Thyroid gland (tissue), 4 donors: ENCODE data around the gene RTL9. TPM values are rescaled to one million over a fixed set of nuclear protein-coding genes. Genes with fewer than 3 reads are reported as not detected.

Experiments used
- DNase-seq, 2 donors: peaks; one replicate each; pipeline ENCODE4 v3.0.0-alpha.2; 2019
- H3K27ac ChIP-seq, 3 donors: fragments of 200-600 bp; sonication (generic); 1 replicate in 2 of 3; 2 replicates in 1 of 3; pipeline ENCODE4 v1.5.1; 2016 to 2019; ENCODE audit warnings: mild to moderate bottlenecking in 1 of 3, moderate library complexity in 1 of 3
- H3K27me3 ChIP-seq: fragments of 200-600 bp; sonication (generic); one replicate; pipeline ENCODE4 v1.5.1; 2019
- H3K36me3 ChIP-seq, 2 donors: fragments of 200-600 bp; sonication (generic); one replicate each; pipeline ENCODE4 v1.5.1; 2016 to 2019
- H3K4me1 ChIP-seq, 2 donors: fragments of 200-600 bp; sonication (generic); one replicate each; pipeline ENCODE4 v1.5.1; 2017 to 2019
- H3K4me3 ChIP-seq, 3 donors: fragments of 200-600 bp; sonication (generic); replicated peaks in 1 of 3; 1 replicate in 2 of 3; 2 replicates in 1 of 3; pipeline ENCODE4 v1.5.1; 2016; ENCODE audit warnings: mild to moderate bottlenecking in 1 of 3
- H3K9me3 ChIP-seq: fragments of 200-600 bp; sonication (generic); one replicate; pipeline ENCODE4 v1.5.1; 2017
- POLR2A ChIP-seq, 2 donors: fragments of 450-650 bp; IDR thresholded peaks; one replicate each; pipeline ENCODE4 v1.6.1; 2017; ENCODE audit warnings: antibody characterized with exemption in 2 of 2, mild to moderate bottlenecking in 2 of 2, moderate library complexity in 1 of 2
- WGBS, 2 donors: methylation state at CpG; one replicate each; pipeline ENCODE4 v1.1.5; 2017; 5-methylcytosine and 5-hydroxymethylcytosine counted together
- intact Hi-C: fragments of 100-400 bp; cut with DNase I; formaldehyde crosslinking; loops from one replicate; pipeline ENCODE4 v1.15.1; 2023
- total RNA-seq, 4 donors: library from RNA; depleted of rRNA; stranded (reverse); fragments of >200 nt; gene quantifications; one replicate each; pipeline ENCODE4 v1.2.3, GENCODE V29; 2016
- TF ChIP-seq, protein P1 (sequence below), 6 experiments: fragments of 200-600 bp in 3 of 6; fragments of 450-650 bp in 3 of 6; sonication (generic) in 3 of 6; IDR thresholded peaks; one replicate each; pipeline ENCODE4 v1.5.1; 2016 to 2019; ENCODE audit warnings: antibody characterized with exemption in 6 of 6, mild to moderate bottlenecking in 2 of 6, inconsistent platforms in 1 of 6, moderate library complexity in 1 of 6

Gene RTL9
- total RNA-seq, result 1 to 10 TPM in 1 of 4 donors, under 1 TPM in 3; 0.40 to 1.1 (median 0.56) TPM

DNA sequence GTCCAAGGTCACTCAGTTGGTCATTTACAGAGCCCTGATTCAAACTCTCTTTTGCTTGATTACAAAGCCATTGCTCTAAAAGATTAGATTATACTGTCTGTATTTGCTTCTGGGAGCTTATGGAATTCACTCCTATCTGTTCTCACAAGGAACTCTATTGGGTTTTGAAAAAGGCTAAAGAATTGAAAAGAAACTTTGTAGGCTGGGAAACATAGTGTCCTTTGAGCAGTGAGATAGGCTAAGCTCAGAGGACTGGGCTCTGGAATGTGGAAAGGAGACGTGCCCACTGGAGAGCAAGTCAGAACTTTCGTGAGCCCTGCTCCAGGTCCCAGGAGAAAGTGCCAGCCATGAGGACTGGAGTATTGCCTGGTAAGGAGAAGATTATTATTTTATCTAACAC, at the start of gene RTL9:
RTL9 (plus strand) TSS at position 301 of the 400 bp plus-strand sequence. CDS start 91,770 bp downstream, outside the sequence.
- TF ChIP-seq, protein P1, sequence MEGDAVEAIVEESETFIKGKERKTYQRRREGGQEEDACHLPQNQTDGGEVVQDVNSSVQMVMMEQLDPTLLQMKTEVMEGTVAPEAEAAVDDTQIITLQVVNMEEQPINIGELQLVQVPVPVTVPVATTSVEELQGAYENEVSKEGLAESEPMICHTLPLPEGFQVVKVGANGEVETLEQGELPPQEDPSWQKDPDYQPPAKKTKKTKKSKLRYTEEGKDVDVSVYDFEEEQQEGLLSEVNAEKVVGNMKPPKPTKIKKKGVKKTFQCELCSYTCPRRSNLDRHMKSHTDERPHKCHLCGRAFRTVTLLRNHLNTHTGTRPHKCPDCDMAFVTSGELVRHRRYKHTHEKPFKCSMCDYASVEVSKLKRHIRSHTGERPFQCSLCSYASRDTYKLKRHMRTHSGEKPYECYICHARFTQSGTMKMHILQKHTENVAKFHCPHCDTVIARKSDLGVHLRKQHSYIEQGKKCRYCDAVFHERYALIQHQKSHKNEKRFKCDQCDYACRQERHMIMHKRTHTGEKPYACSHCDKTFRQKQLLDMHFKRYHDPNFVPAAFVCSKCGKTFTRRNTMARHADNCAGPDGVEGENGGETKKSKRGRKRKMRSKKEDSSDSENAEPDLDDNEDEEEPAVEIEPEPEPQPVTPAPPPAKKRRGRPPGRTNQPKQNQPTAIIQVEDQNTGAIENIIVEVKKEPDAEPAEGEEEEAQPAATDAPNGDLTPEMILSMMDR (IDR thresholded peaks at IDR 0.05), result no peak
- no peak for TF ChIP-seq POLR2A (IDR thresholded peaks at IDR 0.05)
- Histone ChIP-seq H3K4me1 (no peaks in the 10 kb centered on the region), H3K27me3 (no peaks in the 10 kb centered on the region), H3K4me3 (no peak within 1 kb of the TSS), H3K36me3 (no peaks in the 10 kb centered on the region), H3K27ac (no peak within 1 kb of the TSS), H3K9me3 (no peaks in the 10 kb centered on the region)
- intact Hi-C loops, result no loop called here
- no peak for DNase-seq
- WGBS, 2 donors, result 93 to 96% methylated on average over 2 of the region's 2 CpGs

DNA sequence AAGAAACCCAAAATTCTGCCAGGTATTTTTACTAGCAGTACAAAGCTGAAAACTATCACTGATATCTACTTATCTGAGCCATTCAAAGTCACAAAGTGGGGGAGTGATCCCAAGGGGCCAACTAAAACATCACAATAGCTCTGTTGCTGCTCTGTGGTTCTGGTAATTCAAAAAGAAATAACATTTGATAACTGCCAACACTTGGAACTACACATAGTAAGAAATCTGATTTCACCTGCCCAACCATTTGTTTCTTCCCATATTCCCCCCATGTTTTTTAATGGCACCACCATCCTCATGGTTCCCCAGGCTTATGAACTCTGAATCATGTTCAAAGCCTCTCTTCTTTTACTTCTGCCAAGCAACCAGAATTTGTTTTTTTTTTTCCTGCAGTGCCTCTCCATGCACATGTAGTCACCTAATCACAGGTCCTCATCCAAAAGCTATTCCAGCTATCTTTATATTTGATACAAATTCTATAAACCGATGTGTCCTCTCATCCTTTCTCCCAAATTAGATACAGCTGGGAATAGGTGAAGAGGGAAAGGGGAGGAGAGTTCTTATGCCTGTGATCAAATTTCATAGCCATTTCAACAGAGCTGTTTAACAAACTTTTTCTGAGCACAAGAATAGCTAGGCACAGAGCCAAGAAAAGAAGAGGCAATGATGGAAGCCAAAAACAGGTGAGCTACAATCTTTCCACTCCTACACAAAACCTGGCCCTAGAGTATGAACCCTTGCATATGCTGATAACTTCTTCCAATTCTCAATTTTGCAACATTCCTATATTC, 48.5 kb upstream of the RTL9 start:
- intact Hi-C loops, result no loop called here
- H3K9me3 ChIP-seq, result no peaks in the 10 kb centered on the region
- 32% methylated on average over 1 of the region's 1 CpG for WGBS, 2 donors
- TF ChIP-seq, protein P1 (IDR thresholded peaks at IDR 0.05), result no peak
- no peak for TF ChIP-seq POLR2A (IDR thresholded peaks at IDR 0.05)
- H3K4me1 ChIP-seq, result no peaks in the 10 kb centered on the region
- no peak overlapping the region for H3K27ac ChIP-seq
- DNase-seq, result peak in 1 of 2 donors; percentile 1
- no peaks in the 10 kb centered on the region for H3K36me3 ChIP-seq
- no peak overlapping the region for H3K4me3 ChIP-seq
- no peaks in the 10 kb centered on the region for H3K27me3 ChIP-seq

DNA sequence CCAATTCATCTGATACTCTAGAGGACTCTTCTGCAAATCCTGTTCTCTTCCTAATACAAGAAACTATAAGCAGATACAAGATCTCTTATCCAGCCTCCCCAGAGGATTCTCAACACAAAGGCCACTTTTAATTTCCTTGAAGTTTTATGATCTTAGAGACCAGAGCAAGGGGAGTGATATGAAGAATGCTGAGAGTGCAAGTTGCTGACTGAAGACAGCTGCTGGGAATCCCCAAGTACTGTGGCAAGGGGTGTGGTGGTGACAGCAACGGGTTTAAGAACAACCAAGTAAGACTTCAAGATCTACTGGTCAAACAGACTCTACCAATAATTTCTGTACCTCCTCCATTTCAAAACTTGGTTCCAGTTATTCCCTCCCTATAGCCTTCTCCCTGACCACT, 47.8 kb upstream of the RTL9 start:
- no peak overlapping the region for H3K27ac ChIP-seq
- no peak overlapping the region for H3K4me3 ChIP-seq
- intact Hi-C loops, result no loop called here
- H3K9me3 ChIP-seq, result no peaks in the 10 kb centered on the region
- no peaks in the 10 kb centered on the region for H3K4me1 ChIP-seq
- H3K36me3 ChIP-seq, result no peaks in the 10 kb centered on the region
- no peak for DNase-seq
- WGBS, 2 donors, result 43 to 57% methylated on average over 1 of the region's 1 CpG
- no peak for TF ChIP-seq POLR2A (IDR thresholded peaks at IDR 0.05)
- no peaks in the 10 kb centered on the region for H3K27me3 ChIP-seq

DNA sequence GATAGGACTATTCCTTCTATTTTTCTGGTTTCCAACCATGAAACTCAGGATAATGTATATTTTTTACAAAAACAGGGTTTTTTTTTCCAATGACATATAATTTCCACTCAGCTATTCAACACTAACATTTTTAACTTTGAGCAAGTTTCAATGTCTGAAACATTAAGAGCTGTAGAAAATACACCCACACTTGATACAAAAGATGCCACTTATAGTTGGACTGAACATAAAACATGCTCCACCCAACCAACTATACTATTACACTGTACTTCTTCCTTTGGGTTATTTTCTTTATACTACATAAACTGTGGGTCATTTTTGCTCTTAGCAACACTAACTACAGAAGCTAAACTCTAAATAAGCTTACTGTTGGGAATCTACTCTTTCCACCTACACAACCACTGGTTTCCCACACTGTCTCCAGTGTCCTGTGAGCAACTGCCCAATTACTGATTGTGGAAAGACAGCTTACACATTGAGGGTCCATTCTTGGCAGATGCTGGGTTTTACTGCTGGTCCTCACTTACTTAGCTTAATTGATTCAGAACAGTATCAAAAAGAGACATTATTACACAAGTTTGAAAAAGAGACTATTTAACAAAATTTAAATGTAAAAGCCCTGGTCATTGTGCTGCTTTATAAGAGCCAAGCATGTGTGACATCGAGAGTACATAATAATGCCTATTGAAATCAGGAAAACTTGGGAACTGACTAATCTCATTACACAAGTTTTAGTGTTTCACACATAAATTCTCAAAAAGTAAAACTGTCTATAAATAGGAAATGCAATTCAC, 47.0 kb upstream of the RTL9 start:
- 78 to 96% methylated on average over 1 of the region's 1 CpG for WGBS, 2 donors
- TF ChIP-seq, protein P1 (IDR thresholded peaks at IDR 0.05), result no peak
- no peak for TF ChIP-seq POLR2A (IDR thresholded peaks at IDR 0.05)
- no peaks in the 10 kb centered on the region for H3K4me1 ChIP-seq
- no peak overlapping the region for H3K27ac ChIP-seq
- H3K4me3 ChIP-seq, result no peak overlapping the region
- H3K27me3 ChIP-seq, result no peaks in the 10 kb centered on the region
- intact Hi-C loops, result no loop called here
- H3K36me3 ChIP-seq, result no peaks in the 10 kb centered on the region
- no peaks in the 10 kb centered on the region for H3K9me3 ChIP-seq
- no peak for DNase-seq

DNA sequence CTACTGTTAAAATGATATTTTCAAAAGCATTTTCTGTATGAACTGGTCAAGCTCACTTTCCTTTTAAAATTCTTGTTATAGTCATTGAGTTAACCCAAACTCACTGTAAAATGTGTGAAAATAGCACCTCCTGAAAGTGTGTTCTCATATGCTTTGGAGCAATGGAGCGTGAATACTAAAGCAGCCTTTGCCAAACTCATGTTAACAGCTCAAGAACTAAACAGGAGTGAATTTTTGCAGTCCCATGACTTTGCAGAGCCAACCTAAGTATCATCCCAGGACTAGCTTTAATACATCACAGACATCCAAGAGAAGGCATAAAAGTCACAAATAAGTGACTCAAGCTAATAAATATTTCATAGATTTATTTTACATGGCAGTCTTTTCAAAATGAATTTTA, 43.1 kb upstream of the RTL9 start:
- Histone ChIP-seq H3K36me3 (no peaks in the 10 kb centered on the region), H3K4me3 (no peak overlapping the region), H3K27me3 (no peaks in the 10 kb centered on the region), H3K9me3 (no peaks in the 10 kb centered on the region), H3K4me1 (no peaks in the 10 kb centered on the region), H3K27ac (no peak overlapping the region)
- peak; percentile 1 to 8 for DNase-seq
- intact Hi-C loops, result no loop called here
- 27 to 47% methylated on average over 1 of the region's 1 CpG for WGBS, 2 donors
- TF ChIP-seq POLR2A (IDR thresholded peaks at IDR 0.05), result no peak
- TF ChIP-seq, protein P1 (IDR thresholded peaks at IDR 0.05), result no peak
